GM12878 (cell line): Measurements from ENCODE around the gene NUB1. TPM values are rescaled to one million over a fixed set of nuclear protein-coding genes. Genes with fewer than 3 reads are reported as not detected.

Experiments
- ATAC-seq: fragments of 200-7000 bp; cut with Tn5 transposase; 3 replicates; pipeline ENCODE4 v1.9.1; 2020; ENCODE audit warnings: mild to moderate bottlenecking, moderate library complexity
- BruUV-seq: library from RNA; stranded (reverse); fragments of 400-500 nt; replicated peaks from 2 replicates; lab custom pipeline; 2021; lab: Mats Ljungman, UMichigan
- CTCF ChIA-PET: fragments of 300-600 bp; sonication (Branson Sonifier 250); formaldehyde crosslinking; extraction: SDS; loops from one replicate; lab custom pipeline; 2021; ENCODE audit warnings: inconsistent platforms; lab: Yijun Ruan, JAX
- POLR2A ChIA-PET: fragments of 350-600 bp; formaldehyde crosslinking; extraction: SDS; loops from one replicate; lab custom pipeline; 2021; ENCODE audit warnings: inconsistent platforms; lab: Charles Lee
- RAD21 ChIA-PET: fragments of 300-600 bp; sonication (Branson Sonifier 250); formaldehyde crosslinking; loops from one replicate; lab custom pipeline; 2023; ENCODE audit warnings: antibody characterized with exemption; ENCODE audit not compliant: unreplicated experiment; lab: Charles Lee
- SMC1A ChIA-PET: fragments of 300-600 bp; sonication (Branson Sonifier 250); formaldehyde crosslinking; loops from one replicate; lab custom pipeline; 2023; ENCODE audit not compliant: unreplicated experiment, uncharacterized antibody; lab: Charles Lee
- DNase-seq: peaks from one replicate; pipeline ENCODE4 v3.0.0-alpha.2; 2011; ENCODE audit warnings: low read depth, low spot score
- FAIRE-seq: peaks from 3 replicates; lab custom pipeline; 2011; peaks lifted over from hg19 to GRCh38; lab: Jason Lieb, UNC
- H2AFZ ChIP-seq: 2 replicates; pipeline ENCODE4 v1.6.0; 2011; ENCODE audit warnings: low read depth, low read length, control low read depth; ENCODE audit not compliant: control insufficient read depth
- H3K27ac ChIP-seq: 2 replicates; pipeline ENCODE4 v1.5.1; 2011; ENCODE audit warnings: control low read depth; ENCODE audit not compliant: control insufficient read depth, insufficient read depth
- H3K27me3 ChIP-seq, 2 experiments: replicated peaks in 1 of 2; 2 replicates each; pipeline versions ENCODE4 v1.6.0 to v1.6.1; 2011; ENCODE audit warnings: low read length in 1 of 2; ENCODE audit not compliant: control insufficient read depth in 2 of 2, insufficient read depth in 2 of 2
- H3K36me3 ChIP-seq, 2 experiments: 2 replicates each; pipeline ENCODE4 v1.5.1; 2011; ENCODE audit warnings: low read length in 1 of 2; ENCODE audit not compliant: control insufficient read depth in 2 of 2, insufficient read depth in 2 of 2
- H3K4me1 ChIP-seq: 2 replicates; pipeline ENCODE4 v1.6.1; 2011; ENCODE audit warnings: mild to moderate bottlenecking, low read length, moderate library complexity, mixed read lengths; ENCODE audit not compliant: control insufficient read depth, insufficient read depth
- H3K4me2 ChIP-seq: 2 replicates; pipeline ENCODE4 v1.6.0; 2011; ENCODE audit warnings: control low read depth; ENCODE audit not compliant: control insufficient read depth, insufficient read depth
- H3K4me3 ChIP-seq: fragments of 200-600 bp; sonication (generic); 2 replicates; pipeline ENCODE4 v1.5.1; 2016
- H3K79me2 ChIP-seq: 2 replicates; pipeline ENCODE4 v1.6.0; 2011; ENCODE audit warnings: low read length; ENCODE audit not compliant: control insufficient read depth, insufficient read depth
- H3K9ac ChIP-seq: 2 replicates; pipeline ENCODE4 v1.8.0; 2011; ENCODE audit warnings: low read length, control low read depth, mixed read lengths; ENCODE audit not compliant: control insufficient read depth, insufficient read depth
- H3K9me3 ChIP-seq: replicated peaks from 3 replicates; pipeline ENCODE4 v1.5.1; 2011; ENCODE audit warnings: mild to moderate bottlenecking, low read length; ENCODE audit not compliant: control insufficient read depth, insufficient read depth
- H4K20me1 ChIP-seq: 2 replicates; pipeline ENCODE4 v1.6.0; 2011; ENCODE audit not compliant: control insufficient read depth, insufficient read depth
- BCLAF1 ChIP-seq: fragments of 450-650 bp; IDR thresholded peaks from 2 replicates; pipeline ENCODE4 v1.6.1; 2017; ENCODE audit warnings: antibody characterized with exemption, mild to moderate bottlenecking, moderate library complexity
- CREB1 ChIP-seq: IDR thresholded peaks from 2 replicates; pipeline ENCODE4 v1.6.1; 2012; ENCODE audit warnings: low read depth, mild to moderate bottlenecking, inconsistent platforms
- ESRRA ChIP-seq: IDR thresholded peaks from 2 replicates; pipeline ENCODE4 v1.6.1; 2012; ENCODE audit warnings: mild to moderate bottlenecking, low read length, improper control_type of control experiment
- HCFC1 ChIP-seq: fragments of 150-350 bp; IDR thresholded peaks from 2 replicates; pipeline ENCODE4 v1.6.1; 2014; ENCODE audit warnings: low read length
- IKZF2 ChIP-seq, 2 experiments: fragments of 450-650 bp; IDR thresholded peaks; 2 replicates each; pipeline ENCODE4 v1.6.1; 2017; ENCODE audit warnings: mild to moderate bottlenecking in 2 of 2, moderate library complexity in 2 of 2
- KLF5 ChIP-seq: fragments of 450-650 bp; IDR thresholded peaks from 2 replicates; pipeline ENCODE4 v1.6.1; 2014; ENCODE audit warnings: mild to moderate bottlenecking; ENCODE audit not compliant: partially characterized antibody
- NR2C2 ChIP-seq: IDR thresholded peaks from 2 replicates; pipeline ENCODE4 v1.6.1; 2011; ENCODE audit warnings: borderline replicate concordance, low read depth; ENCODE audit not compliant: control insufficient read depth, insufficient read length
- NR2F1 ChIP-seq: fragments of 450-650 bp; conservative IDR thresholded peaks from 2 replicates; pipeline ENCODE4 v1.6.1; 2017; ENCODE audit warnings: mild to moderate bottlenecking
- PAX8 ChIP-seq: fragments of 450-650 bp; IDR thresholded peaks from 2 replicates; pipeline ENCODE4 v1.6.1; 2017; ENCODE audit warnings: mild to moderate bottlenecking, moderate library complexity
- STAT3 ChIP-seq: IDR thresholded peaks from 2 replicates; pipeline ENCODE4 v1.6.1; 2011; ENCODE audit warnings: low read depth, low read length, improper control_type of control experiment
- YY1 ChIP-seq: IDR thresholded peaks from 2 replicates; pipeline ENCODE4 v1.6.1; 2011; ENCODE audit warnings: low read depth, mild to moderate bottlenecking, low read length
- ZSCAN29 ChIP-seq: fragments of 450-650 bp; IDR thresholded peaks from 2 replicates; pipeline ENCODE4 v1.6.1; 2017; ENCODE audit warnings: mild to moderate bottlenecking, moderate library complexity
- WGBS: methylation state at CpG from one replicate; pipeline ENCODE4 v1.1.6; 2016; ENCODE audit warnings: low lambda C conversion rate; ENCODE audit not compliant: insufficient replicate concordance, insufficient coverage; ENCODE audit errors: missing lambda C conversion rate; 5-methylcytosine and 5-hydroxymethylcytosine counted together
- in situ Hi-C: fragments of 300-500 bp; cut with MboI; formaldehyde crosslinking; loops from 9 replicates; pipeline ENCODE4 v1.14.3; 2018; ENCODE audit warnings: mixed read lengths
- intact Hi-C: fragments of 100-400 bp; cut with micrococcal nuclease; formaldehyde crosslinking; loops from one replicate; pipeline ENCODE4 v1.14.2; 2022; ENCODE audit not compliant: unreplicated experiment
- polyA plus RNA-seq, 11 experiments: library from polyadenylated mRNA; depleted of rRNA in 4 of 11; unstranded in 6 of 11; stranded (reverse) in 5 of 11; fragments of >200 nt; fragmentation: Nextera tagmentation in 4 of 11; fragmentation: Illumina TruSeq in 1 of 11; extraction: Ambion mirVana in 4 of 11; extraction: Trizol in 1 of 11; gene quantifications; 1 replicate in 1 of 11; 2 replicates in 10 of 11; pipeline versions ENCODE4 v1.2.1 to v1.2.3, GENCODE V29; 2011 to 2016; ENCODE audit warnings: inconsistent platforms in 2 of 11, missing spikeins in 2 of 11, low read depth in 1 of 11
- total RNA-seq, 4 experiments: library from RNA; depleted of rRNA in 3 of 4; stranded (reverse); fragments of >200 nt in 3 of 4; fragmentation: Illumina TruSeq in 1 of 4; extraction: Trizol in 1 of 4; gene quantifications; 2 replicates each; pipeline versions ENCODE4 v1.2.1 to v1.2.3, GENCODE V29; 2013 to 2021

Gene NUB1
- total and polyA plus RNA-seq, 10 of the 15 experiments (the other 5 are each of a cell fraction or from before 2014, with no cell fraction given): 24.1 to 102 (median 49.0) TPM

- CTCF ChIA-PET: interaction anchor here (0.8 kb wide), 1 partner anchor 18 kb away, joined by 4 read pairs; no protein-coding TSS in a partner anchor
- POLR2A ChIA-PET: no interaction called here
These were observed 45.2 kb upstream of the NUB1 start for GRCh38 chr7:151296202-151296992.

More at GRCh38 chr7:151296202-151296992, 45.2 kb upstream of the NUB1 start:
- WGBS: 1% methylated on average over 3 of the region's 3 CpGs
- Histone ChIP-seq H3K36me3 (no peaks in the 10 kb centered on the region), H3K4me2 (no peak overlapping the region), H3K4me3 (no peak overlapping the region), H3K79me2 (no peaks in the 10 kb centered on the region), H3K9ac (no peak overlapping the region), H3K9me3 (no peaks in the 10 kb centered on the region), H4K20me1 (no peaks in the 10 kb centered on the region), H2AFZ (no peak overlapping the region), H3K4me1 (no peaks in the 10 kb centered on the region), H3K27ac (no peak overlapping the region), H3K27me3 (no peaks in the 10 kb centered on the region; a peak in 1 of 4 replicates)
- ChIA-PET RAD21 (no interaction called here), SMC1A (no interaction called here)
- no peak for ATAC-seq
- in situ Hi-C loops: no loop called here
- no TSS peak for BruUV-seq
- no peak for FAIRE-seq
- intact Hi-C loops: no loop called here
- TF ChIP-seq ZSCAN29 (no peak), HCFC1 (no peak), KLF5 (no peak), STAT3 (no peak), BCLAF1 (no peak), PAX8 (no peak), NR2C2 (no peak), ESRRA (no peak), IKZF2 (IDR thresholded peaks at IDR 0.05) (no peak), NR2F1 (no peak), YY1 (no peak), CREB1 (no peak)
- no peak for DNase-seq
